Stimulated activated naive CD8-positive, alpha-beta T cell treated with anti-CD3 and anti-CD28 coated beads, Interleukin-15, Interleukin-2, amounts not matched to agents 100 U/mL and 50 U/mL, for 24 hours (primary cell): Measurements from ENCODE around the gene CABCOCO1.

Experiments
- ATAC-seq: fragments of 150-1000 bp; cut with Tn5 transposase; one replicate; pipeline ENCODE4 v1.10.0; 2021
- DNase-seq: peaks from one replicate; pipeline ENCODE4 v3.0.0; 2021

CABCOCO1 gene

GRCh38 chr10:61787170-61787569 lies 124.4 kb downstream of the CABCOCO1 start:
- ATAC-seq: no peak

DNA sequence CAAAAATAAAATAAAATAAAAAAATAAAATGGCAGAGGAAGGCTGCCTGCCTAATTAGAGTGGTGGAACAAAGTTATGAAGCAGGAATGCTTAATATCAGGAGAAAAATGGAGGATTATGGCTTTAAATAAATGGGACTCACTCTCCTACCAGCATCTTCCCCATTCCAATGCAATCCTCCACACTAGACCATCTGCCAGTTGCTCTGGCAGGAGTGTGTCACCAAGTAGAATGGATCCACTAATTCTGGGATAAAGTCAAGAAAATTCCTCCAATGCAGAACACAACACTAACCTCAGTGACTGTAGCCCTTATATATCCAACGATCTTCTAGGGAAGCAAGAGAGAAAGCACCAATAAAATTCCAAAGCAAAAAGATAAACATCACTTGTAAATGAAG lies 126.3 kb downstream of the CABCOCO1 start:
- DNase-seq (no peak), ATAC-seq (no peak)

More at GRCh38 chr10:61787170-61787569, 124.4 kb downstream of the CABCOCO1 start:
- no peak for DNase-seq

DNA sequence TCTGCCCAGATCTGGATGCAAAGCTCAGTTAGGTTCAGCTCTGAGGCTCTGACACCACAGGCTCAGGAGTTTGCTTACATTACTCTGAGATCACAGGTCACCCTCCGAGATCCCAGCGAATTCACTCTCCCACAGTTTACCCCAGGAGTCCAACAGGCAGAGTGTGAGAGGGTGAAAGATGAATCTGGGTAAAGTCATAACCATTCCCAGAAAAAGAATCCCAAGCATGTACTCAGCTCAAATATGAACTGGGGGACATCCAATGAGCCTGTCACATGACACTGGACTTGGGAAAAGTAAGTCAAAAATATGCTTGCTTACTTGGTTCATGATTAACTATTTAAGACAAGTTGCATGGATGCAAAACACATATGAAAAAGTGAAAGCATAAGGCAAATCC lies 128.5 kb downstream of the CABCOCO1 start:
- no peak for DNase-seq
- ATAC-seq: no peak

- DNase-seq (no peak), ATAC-seq (no peak)
These were observed 129.5 kb downstream of the CABCOCO1 start for GRCh38 chr10:61792097-61792716.

GRCh38 chr10:61792921-61793320 lies 130.2 kb downstream of the CABCOCO1 start:
- DNase-seq (no peak), ATAC-seq (no peak)

- DNase-seq (no peak), ATAC-seq (no peak)
These were observed 131.3 kb downstream of the CABCOCO1 start for GRCh38 chr10:61793760-61794703.

DNA sequence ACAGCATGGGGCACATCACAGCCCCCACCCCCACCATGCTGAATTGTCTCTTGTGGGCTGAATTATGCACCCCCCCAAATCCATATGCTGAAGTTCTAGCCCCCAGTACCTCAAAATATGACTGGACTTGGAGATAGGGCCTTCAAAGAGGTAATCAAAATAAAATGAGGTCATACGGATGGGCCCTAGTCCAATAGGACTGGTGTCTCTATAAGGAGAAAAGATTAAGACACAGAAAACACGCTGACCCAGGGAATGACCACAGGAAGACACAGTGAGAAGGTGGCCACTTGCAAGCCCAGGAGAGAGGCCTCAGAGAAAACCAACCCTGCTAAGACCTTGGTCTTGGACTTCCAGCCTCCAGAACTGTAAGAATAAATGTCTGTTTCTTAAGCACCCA lies 132.4 kb downstream of the CABCOCO1 start:
- ATAC-seq (no peak), DNase-seq (no peak)

DNA sequence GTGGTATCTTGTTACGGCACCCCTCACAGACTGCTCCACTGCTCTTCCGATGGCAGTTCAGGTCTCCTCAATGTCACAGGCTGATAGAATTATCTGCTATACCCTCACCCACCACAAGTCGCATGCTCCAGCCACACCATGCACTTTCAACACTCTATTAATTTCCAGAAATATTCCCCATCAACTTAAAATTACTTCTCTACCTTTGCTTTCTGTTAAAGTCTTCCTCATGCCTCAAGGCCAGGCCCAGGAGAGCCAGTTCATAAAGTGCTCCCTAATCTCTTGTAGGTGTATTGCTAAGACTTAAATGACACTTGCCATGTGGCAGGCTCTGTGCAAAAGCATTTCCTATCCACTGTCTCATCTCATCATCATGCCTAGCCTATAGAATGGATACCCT lies 132.8 kb downstream of the CABCOCO1 start:
- ATAC-seq (no peak), DNase-seq (no peak)

DNA sequence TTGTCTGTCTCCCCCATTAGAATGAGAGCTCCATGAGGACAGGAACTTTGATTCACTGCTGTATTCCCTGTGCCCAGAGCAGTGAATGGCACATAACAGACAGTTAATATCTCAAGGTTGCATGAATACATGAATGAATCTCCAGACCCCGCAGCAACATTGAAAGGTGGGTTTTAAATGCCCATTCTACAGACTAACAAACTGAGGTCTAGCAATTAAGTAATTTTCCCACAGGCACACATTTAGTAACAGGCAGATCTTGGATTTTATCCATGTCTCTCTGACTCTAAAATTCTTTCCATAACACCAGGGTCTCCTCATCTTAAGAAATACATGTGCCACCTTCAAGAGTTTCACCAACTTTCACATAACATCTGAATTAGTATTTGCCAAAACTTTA lies 134.1 kb downstream of the CABCOCO1 start:
- no peak for DNase-seq
- ATAC-seq: no peak

DNA sequence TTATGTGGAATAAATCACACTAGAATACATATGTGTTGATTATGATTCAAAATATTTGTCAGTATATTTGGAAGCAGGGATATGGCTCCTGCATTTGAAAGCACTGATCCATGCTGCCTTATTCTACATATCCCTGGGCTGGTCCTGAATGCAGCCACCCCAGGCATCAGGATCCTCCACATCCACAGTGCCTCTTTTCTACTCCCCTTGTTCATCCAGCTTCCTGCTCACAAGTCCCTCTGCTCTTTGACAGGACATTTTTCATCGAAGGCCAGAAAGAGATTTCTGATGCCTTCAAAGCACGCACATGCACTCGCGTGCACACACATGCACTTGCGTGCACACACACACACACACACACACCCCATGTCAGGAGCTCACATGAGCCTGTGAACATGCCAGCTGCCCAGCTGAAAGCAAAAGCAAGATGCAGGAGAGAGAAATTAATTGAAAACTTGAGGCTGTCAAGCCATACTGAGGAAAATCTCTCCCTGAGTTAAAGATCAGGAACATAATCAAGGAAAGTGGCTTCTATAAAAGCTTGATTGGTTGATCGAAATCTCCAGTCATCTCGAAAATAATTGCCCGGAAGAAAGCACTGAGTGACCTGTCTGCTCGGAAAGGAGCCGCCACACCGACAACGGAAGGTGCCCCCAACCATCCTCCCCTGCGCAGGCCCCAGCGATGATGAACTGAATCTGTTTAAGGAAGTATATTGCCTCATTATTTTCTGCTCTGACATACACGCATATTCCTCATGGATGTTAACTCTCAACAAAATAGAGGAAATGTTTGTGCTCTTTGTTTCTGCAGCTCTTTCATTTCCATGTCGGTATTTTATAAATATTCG lies 134.8 kb downstream of the CABCOCO1 start:
- ATAC-seq (no peak), DNase-seq (no peak)

DNA sequence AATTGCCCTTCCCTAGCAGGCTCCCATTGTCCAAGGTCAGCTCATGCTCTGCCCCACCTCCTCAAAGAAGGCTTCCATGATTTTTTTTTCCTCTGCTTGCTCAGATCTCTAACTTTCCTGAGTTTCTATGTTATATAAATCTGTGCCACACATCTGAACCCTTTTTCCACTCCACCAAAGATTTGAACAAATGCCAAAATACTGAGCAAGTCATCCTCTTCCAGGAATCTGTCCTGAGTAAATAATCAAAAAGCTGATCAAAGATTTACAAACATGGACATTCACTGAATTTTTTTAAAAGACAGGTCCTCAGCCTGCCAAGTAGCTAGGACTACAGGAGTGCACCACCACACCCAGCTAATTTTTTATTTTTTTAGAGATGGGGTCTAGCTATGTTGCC lies 136.0 kb downstream of the CABCOCO1 start:
- DNase-seq: no peak
- no peak for ATAC-seq

DNA sequence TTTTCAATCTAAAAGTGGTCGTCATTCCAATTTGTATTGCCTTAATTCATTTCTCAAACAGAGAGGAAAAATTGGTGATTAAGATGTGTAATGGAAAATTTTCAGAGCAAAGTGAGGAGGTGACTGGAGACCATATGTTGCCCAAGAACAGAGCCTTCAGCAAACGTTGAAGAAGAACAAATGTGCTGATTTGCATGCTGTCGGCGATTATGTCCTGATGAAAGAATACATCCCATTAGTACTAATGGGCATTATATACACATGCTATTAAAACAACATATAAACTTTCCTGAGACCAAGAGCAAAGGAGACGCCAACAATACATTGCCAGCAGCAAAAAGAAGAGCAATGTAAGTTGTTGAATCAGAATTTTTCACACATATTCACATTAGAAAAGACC lies 138.8 kb downstream of the CABCOCO1 start:
- DNase-seq: no peak
- no peak for ATAC-seq

DNA sequence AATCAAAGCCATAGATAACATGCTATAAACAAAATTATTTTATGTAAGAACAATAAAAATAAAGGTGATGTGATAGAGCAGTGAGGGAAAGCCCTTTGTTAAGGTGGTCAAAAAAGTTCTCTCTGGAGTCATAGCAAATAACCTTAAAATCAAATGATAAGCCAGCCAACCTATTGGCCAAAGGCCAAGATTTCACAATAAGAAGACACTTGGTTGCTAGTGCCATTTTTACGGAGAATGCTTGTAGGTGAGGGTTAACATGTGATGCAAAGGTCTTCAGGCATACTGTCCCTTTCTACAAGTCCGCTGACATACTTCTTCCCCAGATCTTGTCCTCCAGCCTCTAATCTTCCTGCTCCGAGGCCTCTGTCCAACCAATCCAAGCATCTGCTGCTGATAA lies 140.5 kb downstream of the CABCOCO1 start:
- ATAC-seq (no peak), DNase-seq (no peak)

DNA sequence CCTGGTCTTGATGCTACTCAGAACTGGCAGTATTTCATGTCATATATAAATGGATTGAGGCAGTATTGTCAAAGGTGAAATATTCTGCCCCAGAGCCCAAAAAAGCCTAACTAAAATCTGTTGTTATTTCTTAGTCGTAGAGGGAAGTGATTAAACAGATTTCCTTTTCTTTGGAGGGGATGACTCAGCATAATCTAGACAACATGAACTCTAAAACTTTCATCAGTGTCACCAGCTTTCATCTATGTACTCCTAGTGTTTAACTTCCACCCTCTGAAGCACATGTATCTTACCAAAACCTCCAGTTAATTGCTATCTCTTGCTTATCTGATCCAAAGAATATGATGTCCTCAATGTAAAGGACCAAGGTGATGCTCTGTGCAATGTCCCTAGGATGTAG lies 141.7 kb downstream of the CABCOCO1 start:
- DNase-seq (no peak), ATAC-seq (no peak)

GRCh38 chr10:61805091-61805490 lies 142.4 kb downstream of the CABCOCO1 start:
- DNase-seq: no peak
- no peak for ATAC-seq

DNA sequence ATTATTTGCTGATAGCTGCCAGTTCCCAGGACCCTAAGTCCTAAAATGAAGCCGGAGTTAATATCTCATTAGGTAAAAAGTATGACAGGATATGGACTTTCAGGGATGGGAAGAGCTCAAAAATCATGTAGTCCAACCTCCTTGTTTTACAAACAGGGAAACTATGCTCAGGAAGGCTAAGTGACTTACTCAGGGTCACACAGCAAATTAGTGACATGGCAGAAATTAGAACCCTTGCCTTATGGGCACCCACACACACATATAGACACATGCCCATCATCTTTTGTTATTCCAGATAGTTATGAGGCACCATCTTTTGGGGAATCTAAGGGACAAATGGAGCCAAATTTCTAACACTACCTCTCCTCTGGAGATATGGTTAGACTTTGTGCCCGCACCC lies 147.5 kb downstream of the CABCOCO1 start:
- ATAC-seq: no peak
- DNase-seq: no peak

DNA sequence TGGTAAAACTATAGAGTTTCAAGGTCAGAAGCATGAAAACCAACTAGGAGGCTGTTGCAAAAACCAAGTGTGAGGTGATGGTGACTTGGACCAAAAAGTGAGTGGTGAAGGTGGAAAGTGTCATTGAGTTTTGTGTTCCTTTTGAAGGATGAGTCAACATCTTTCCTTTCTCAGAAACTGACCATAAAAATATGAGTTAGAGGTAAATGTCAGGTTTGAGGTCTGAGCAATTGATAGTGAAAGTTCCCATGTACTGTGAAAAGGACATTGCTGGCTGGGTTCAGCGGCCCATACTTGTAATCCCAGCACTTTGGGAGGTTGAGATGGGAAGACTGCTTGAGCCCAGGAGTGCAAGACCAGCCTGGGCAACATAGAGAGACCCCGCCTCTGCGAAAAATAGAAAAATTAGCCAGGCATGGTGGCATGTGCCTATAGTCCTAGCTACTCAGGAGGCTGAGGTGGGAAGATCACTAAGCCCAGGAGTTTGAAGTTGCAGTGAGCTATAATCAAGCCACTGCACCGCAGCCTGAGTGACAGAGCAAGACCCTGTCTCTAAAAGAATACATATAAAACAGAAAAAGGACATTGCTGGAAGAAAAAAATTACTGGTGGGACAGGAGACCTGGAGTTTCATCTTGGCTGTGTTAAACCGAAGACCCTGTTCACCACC lies 149.5 kb downstream of the CABCOCO1 start:
- peak; percentile 60 for ATAC-seq
- no peak for DNase-seq

DNA sequence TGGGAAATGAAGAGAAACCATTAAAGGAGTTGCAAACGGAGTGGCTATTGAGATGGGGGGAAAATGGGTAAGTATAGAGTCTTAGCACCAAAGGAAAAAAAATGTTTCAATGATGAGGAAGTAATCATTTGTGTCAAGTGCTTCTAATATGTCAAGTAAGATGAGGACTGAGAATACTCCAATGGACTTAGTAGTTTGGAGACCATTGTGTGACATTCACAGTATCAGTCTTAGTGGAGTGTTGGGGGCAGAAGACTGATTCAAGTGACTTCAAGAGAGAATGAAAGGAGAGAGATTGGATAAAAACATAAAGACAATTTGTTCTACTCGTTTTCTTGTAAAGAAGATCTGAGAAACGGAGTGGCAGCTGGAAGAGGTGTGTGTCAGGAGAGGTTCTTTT lies 150.2 kb downstream of the CABCOCO1 start:
- DNase-seq (no peak), ATAC-seq (no peak)

GRCh38 chr10:61814160-61814559 lies 151.4 kb downstream of the CABCOCO1 start:
- DNase-seq (no peak), ATAC-seq (no peak)

DNA sequence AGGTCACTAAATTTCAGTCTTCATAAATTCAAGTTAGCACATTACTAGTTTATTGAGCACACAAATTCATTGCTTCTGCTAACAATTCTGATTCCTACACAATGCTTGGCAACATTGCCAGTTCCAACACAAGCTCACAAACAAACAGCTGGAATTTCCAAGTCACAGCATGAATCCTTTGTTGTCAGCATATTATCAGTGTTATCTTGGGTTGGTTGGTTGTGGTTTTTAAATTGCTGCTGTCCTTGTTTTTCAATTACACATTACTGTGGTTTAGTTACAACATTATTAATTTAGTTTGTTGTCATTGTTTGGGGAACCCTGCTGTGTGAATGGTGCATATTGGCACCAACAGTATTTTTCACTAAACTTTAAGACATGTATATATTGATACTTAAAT lies 152.8 kb downstream of the CABCOCO1 start:
- DNase-seq: no peak
- ATAC-seq: no peak
